Stimulated activated CD4-positive, alpha-beta T cell treated with anti-CD3 and anti-CD28 coated beads, TNF-alpha, amount 100 ng/mL, for 48 hours (primary cell): ENCODE results near the gene COL5A1.

Experiments used
- DNase-seq, 3 donors: peaks; one replicate each; pipeline ENCODE4 v3.0.0-alpha.2; 2020; ENCODE audit warnings: low read depth in 3 of 3

COL5A1 gene

DNA sequence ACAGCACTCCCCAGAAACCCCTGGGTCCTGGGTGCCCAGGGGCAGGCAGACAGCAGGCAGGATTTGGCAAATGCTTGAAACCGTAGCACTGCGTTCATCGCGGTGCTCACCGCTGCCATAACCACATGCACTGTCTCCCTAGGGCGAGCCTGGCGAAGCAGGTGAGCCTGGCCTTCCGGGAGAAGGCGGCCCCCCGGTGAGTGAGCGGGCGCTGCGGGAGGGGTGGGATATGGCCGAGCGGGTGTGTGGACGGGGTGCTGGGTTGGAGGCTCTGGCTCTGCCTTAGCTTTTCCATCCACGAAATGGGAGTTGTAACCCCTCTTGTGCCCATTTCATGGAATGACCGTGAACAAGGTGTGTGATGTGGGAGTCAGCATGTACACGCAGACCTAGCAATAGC, 172.2 kb downstream of the COL5A1 start:
- DNase-seq, result no peak

DNA sequence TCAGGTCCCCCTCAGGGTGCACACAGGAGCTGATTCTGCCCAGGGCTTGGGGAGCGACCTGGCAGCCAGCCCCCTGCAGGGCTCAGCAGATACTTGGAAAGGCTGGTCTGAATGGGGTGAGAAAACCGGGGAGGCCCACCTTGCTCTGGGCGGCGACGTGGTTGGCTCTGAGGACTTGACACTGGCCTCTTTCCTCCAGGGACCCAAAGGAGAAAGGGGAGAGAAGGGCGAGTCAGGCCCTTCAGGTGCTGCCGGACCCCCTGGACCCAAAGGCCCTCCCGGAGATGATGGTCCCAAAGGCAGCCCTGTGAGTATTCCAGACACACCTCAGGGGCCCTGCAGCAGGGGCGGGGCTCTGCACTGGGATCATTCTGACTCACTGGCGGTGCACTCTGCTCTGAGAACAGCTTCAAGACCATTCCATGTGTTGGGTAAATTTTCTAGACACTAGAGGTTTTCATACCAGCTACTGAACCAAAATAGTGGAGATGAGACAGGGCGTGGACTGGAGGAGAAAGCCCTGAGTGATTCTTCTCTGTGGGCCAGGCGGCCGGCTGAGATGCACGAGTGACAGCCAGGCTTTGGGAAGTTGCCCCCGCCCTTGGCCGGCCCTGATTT, 173.1 kb downstream of the COL5A1 start:
- DNase-seq, result no peak

DNA sequence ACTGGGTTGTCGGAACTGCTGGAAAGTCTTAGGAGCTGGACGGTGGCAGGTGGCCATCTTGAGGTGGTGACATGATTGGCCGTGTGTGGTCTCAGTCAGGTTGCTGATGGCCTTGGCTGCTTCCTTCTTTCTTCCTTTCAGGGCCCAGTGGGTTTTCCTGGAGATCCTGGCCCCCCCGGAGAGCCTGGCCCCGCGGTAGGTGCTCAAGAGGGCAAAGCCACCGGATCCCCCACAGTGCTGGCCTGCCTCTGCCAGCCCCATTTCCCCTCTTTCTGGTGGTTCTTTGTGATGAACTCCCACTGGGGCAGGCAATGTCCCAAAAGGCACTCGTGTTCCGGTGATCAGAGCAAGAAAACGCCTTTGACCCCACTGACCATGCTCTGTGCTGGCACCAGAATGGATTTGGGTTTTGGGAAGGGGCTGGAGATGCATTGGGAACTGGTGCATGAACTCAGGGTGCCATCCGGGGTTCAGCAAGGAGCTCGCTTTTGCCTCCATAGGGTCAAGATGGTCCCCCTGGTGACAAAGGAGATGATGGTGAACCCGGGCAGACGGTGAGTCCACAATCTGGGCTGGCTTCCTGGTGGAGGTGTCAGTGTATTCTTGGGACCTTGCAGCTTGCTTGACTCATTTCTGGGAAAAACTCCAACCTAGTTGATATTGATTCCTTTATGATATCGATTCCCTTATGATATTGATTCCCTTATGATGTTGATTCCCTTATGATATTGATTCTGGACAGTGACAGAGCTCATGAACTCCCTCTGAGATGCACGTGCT, 174.0 kb downstream of the COL5A1 start:
- no peak for DNase-seq

DNA sequence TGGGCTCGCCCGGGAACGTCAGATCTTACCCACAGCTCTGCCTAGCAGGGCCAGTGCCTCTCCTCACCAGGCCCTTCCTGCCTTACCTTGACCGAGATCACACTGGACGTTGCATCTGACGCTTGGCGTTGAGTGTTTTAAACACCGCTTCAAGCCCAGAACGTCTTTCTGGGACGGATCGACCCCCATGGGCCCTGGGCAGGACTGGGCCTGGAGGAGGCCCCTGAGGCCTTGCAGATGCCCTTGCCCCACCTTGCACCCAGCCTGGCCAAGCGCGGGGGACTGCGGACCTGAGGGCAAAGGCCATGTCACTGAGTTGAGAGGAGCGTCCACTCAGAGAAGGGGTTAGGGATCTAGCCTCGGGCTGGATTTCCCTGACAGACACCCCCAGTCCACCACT, 174.7 kb downstream of the COL5A1 start:
- no peak for DNase-seq

DNA sequence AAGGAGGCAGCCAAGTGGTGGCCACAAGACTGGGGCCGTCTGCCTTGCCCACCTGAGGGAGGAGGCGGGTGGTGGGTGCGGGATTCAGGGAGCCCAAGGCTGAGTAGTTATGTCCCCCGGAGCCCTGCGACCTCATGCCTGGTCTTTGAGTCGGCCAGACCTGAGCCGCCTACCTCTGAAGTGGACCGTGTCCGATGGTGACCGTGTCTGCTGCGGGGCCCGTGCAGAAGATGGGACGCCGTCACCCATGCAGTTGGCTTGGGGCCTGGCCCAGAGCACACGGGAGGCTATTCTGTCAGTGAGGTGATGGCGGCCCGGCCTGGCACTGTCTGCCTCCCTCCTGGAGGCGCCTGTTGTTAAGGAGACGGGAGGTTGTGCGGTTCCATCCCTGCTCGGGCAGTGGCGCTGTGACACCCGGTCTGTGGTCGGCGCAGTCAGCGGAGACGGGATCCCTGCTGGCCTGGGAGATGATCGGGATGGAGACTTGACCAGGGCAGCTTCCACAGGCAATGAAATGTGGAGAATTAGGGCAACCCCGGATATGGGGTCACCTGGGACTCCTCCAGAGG, 176.5 kb downstream of the COL5A1 start:
- no peak for DNase-seq

DNA sequence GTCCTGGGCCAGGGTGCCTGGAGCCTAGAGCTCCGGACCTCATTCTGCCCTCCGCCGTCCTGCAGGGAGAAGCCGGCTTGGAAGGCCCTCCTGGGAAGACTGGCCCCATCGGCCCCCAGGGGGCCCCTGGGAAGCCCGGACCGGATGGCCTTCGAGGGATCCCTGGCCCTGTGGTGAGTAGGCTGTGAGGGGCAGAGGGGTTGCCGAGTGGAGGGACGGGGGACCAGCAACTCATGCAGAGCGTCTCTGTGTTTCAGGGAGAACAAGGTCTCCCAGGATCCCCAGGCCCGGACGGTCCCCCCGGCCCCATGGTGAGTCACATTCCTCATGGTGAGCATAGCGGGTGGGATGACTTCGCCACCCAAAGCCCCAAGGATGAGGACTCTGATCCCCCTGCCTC, 177.0 kb downstream of the COL5A1 start:
- no peak for DNase-seq

DNA sequence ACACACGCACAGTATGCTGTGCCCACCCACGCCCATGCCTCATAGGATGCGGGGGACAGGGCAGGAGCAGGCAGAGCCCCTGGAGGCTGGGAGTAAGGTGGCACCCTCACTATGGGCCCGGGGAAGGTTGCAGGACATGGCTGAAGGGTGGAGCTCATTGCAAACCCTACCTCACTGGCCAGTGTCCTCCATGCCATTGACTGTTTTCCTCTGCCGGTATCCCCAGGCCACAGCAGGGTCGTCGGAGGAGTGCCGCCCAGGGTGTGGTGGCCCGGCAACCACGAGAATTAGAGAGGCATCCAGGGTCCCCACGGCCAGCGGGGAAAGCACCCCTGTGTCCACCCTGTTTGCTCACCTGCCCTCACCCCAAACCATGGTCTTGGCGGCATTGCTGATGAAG, 179.3 kb downstream of the COL5A1 start:
- no peak for DNase-seq

DNA sequence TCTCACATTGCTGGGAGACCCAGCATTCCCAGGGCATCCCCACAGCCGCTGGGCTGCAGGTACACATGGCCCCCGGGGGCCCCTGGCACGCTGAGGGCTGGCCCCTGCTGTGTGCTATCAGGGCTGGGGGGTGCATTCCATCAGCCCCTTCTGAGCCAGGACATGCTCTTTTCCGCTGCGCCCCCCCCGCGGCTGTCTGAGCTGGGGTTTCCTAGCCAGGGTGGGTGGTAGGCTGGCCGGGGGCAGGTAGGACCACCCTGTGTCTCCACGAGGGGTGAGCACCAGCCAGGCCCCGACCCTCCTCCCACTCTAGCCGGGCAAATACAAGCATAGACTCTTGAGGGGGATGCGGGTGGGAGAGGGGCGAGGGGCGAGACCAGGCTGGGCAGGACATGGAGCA, 180.9 kb downstream of the COL5A1 start:
- DNase-seq, result no peak

DNA sequence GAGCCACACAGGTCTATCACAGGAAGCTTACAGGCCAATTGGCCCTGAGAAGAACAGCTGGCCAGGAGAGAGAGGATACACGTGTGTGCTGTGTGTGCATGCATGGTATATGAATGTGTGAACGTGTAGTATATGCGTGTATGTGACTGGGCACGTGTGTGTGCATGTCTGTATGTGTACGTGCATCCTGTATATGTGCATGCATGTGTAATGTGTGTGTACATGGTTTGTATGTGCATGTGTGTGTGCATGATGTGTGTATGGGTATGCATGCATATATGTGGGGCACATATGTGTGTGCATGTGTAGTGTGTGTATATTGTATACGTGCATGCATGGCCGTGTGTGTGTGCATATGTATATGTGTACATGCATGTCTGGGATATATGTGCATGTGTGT, 182.0 kb downstream of the COL5A1 start:
- DNase-seq, result no peak

DNA sequence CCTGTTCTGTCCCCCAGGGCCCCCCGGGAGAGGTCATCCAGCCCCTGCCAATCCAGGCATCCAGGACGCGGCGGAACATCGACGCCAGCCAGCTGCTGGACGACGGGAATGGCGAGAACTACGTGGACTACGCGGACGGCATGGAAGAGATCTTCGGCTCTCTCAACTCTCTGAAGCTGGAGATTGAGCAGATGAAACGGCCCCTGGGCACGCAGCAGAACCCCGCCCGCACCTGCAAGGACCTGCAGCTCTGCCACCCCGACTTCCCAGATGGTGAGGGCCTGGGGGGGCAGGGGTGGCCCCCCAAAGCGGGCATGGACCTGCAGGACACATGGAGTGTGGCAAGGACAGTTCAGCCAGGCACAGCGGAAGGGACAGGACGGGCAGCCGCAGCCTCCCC, 183.0 kb downstream of the COL5A1 start:
- DNase-seq, result no peak

DNA sequence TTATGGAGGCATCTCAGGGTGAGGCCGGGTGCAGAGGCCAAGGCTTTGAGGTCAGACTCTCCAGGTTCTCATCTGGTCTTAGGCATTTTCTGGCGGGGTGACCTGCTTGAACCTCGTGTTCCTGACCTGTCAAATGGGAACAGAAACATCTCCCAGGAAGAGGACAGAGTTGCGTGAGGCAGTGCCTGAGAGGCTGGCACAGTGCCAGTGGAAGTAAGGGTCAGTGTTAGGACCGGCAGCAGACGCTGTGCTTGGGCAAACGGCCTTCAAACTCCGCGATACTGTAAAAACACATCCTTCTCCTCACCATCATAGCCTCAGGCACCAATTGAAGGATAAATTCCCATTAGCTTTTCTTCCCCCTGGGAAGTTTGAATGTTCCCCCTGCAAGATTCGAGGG, 183.4 kb downstream of the COL5A1 start:
- no peak for DNase-seq

DNA sequence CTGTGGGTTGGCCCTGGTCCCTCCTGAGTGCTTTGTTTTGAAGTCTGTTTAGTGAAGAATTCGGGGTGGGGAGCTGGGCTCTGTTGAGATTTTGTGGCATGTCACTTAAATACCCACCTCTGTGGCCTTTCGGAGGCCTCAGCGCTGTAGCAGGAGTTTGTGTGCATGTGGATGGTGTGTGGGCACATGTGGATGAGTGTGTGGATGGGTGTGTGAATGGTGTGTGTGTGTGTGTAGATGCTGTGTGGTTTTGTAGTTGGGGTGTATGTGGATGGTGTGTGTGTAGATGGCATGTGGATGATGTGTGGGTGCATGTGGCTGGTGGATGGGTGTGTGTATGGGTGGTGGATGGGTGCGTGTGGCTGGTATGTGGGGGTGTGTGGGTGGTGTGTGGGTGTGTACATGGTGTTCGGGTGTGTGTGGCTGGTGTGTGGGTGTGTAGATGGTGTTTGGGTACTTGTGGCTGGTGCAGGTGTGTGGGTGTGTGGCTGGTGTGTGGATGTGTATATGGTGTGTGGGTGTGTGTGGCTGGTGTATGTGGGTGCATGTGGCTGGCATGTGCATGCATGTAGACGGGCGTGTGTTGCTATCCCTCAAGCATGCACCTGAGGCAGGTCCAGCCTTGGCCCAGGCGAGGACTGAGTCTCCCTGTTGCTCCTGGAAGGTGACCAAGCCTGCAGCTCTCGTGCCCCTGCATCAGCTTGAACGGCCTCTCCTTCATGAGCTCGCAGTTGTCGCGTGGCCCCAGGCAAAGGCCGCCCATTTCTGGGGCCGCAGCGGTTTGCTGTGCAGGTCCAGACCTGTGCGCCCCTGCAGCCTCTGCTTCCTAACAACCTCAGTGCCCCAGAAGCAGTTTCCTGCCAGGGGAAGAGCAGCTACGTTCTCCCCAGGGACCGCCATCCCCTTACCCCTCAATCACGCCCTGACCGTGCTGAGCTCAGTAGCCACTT, 185.0 kb downstream of the COL5A1 start:
- no peak for DNase-seq

DNA sequence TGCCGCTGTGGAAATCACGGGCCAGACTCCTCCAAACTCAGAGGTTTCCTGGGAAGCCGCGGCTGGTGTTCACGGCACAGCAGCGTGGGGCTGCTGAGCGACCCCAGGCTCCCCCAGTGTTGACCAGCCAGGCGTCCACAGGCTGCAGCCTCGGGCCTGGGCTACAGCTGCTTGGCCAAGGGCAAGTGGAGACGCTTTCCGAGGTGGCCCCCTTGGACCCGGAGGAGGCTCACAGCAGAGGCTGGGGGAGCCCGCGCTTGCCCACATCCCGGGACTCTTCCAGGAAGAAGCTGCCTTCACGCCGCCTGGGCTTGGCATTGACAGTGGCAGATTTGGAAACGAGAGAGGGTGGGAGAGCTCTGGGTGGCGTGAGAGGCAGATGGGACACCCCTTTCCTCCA, 186.0 kb downstream of the COL5A1 start:
- DNase-seq, result no peak

DNA sequence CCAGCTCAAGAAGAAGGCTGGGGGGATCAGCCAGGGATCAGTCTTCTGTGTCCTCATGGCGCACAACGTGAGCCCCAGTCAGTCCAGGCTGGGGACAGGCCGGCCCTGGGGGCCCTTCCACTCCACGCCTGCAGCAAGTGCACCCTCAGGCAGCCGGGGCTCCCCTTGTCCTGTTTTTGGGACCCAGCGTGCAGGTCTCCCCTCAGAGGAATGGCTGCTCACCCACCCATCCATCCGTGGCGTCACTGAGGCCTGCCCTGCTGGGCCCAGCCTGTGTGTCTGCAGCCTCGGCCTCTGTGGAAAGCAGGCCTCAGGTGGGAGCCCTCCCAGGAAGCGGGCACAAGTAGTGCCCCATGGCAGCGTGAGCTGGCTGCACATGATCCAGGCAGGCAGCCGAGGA, 186.4 kb downstream of the COL5A1 start:
- DNase-seq, result no peak

DNA sequence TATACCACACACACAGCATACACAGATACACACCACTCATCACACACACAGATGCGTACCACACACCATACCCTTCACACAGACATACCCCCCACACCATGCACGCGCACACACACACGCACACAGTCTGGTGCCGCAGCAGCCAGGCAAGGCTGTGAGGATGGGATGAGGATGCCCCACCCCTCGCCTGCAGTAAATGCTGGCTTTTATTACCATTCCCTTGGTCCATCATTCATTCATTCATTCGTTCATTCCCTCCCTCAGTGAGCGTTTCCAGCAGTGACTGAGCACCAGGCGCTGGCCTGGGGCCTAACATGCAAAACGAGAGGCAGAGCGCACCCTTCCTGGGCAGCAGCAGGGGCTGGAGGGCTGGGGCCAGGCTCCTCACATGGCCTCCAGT, 187.3 kb downstream of the COL5A1 start:
- DNase-seq, result no peak

DNA sequence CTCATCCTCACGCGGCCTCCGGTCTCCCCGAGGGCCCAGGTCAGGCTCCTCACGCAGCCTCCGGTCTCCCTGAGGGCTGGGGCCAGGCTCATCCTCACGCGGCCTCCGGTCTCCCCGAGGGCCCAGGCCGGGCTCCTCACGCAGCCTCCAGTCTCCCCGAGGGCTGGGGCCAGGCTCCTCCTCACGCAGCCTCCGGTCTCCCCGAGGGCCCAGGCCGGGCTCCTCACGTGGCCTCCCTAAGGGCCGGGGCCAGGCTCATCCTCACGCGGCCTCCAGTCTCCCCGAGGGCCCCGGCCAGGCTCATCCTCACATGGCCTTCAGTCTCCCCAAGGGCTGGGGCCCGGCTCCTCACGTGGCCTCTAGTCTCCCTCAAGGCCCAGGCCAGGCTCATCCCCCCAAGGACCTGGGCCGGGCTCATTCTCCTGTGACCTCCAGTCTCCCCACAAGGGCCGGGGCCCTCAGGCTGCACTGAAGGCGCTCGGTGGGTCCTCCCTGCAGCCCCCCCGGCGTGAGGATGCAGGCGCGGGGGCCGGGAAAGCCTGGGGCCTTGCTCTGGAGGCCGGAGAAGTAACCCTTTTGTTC, 187.8 kb downstream of the COL5A1 start:
- no peak for DNase-seq

DNA sequence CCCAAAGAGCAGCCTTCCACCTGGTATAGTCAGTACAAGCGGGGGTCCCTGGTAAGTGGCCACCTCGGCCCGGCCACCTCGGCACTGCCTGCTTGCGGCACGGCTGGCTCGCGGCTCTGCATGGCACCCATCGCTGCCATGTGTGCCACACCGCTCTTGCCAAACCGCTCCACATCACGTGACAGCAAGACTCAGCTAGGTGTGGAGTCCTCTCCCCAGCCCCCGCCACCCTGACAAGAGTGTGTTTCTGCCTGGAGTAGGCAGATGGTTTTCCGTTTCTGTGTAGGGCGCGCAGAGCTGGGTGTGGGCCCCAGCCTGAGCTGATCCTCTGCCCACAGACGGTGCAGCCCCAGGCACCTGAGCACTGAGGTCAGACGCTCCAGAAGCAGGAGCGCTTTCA, 188.5 kb downstream of the COL5A1 start:
- no peak for DNase-seq

DNA sequence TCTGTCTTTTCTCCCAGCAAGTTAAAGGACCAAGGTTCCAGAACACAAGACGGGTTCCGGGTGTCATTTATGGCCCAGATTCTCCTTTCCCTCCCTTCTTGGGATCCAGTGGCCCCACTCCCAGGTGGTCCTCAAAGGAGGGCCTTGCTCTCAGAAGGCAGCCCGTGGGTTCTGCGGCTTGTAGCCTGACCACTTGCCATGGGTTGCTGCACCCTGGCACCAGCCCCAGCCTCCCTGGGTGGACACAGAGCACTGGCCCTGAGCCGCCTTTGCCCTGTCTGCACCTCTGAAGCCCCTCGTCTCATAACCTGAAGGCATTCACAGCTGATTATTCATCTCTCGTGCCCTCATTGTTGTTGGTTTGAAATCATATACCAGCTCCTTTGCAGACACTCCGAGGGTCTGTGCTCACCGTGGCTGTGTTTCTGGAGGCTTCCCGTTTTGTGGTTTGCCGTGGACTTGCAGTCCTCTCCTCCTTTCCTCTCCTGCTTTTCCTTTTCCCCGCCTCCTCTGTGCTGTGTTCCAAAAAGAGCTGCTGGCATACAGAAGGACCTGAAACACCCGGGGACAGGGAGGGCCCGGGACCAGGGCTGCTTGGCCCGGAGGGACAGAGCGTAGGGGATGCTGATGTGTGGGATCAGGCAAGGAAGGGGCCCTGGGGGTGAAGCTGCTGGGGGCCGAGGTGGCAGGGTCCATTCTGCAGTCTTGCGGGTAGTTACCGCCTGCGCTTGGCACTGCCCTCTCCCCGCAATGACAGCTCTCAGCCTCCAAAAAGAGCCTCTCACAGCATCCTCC, 189.5 kb downstream of the COL5A1 start:
- DNase-seq, result no peak

DNA sequence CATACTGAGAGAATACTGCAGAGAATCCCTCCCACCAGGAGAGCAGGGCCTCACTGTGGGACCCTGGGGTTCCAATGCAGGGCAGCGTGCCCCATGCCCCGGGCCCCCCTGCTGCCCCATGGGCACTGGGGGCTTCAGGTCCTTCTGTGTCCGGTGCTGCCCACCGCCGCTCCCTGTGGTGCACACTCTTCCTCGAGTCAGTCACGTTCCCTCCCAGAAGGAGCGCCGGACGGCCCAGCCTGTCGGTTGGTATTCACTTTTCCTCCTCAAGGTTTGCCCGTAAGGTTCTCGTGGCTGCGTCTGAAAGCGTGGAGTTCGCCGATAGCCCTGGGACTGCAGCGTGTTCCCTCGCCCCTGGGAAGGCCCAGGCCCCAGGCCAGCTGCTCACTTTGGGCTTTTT, 190.9 kb downstream of the COL5A1 start:
- DNase-seq, result no peak

DNA sequence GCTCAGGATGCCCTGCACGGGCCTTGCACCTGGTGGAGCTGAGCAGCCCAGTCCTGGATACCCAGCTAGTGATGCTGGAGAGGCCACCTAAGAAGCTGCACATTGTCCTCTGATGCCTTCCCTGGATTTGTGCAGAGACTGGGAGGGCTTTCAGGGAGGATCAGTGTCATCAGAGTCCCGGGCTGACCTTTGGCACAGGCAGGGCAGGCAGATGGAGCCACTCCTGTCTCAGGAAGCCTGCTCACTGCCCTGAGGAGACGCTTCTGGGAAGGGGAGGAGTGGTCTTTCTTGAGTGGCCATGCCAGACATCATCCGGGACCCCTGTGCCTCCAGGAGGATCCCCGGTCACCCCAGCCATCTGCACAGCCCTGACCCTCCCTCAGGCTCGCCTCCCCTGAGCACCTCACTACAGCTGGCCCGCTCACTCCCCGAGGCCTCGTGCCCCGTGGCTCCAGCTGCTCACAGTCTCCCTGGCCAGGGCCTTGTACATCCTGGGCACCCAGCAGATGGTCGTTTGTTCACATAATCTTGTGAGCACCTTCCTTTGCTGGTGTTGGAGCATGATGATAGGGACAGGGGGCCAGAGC, 191.8 kb downstream of the COL5A1 start:
- DNase-seq, result no peak
